Kidney epithelial cell (primary cell): ENCODE measurements around the gene SETD4. TPM values are rescaled to one million over a fixed set of nuclear protein-coding genes. Genes with fewer than 3 reads are reported as not detected.
"Not testable (repeated sequence)": the region's sequence is repeated elsewhere in the genome, so short reads cannot be mapped to it uniquely, and the experiment has no call there.

Source experiments
- DNase-seq: peaks from one replicate; pipeline ENCODE4 v3.0.0-alpha.2; 2010; ENCODE audit warnings: low read depth
- H3K27me3 ChIP-seq: 2 replicates; pipeline ENCODE4 v1.6.0; 2011; ENCODE audit warnings: low read length; ENCODE audit not compliant: control insufficient read depth, insufficient read depth
- H3K36me3 ChIP-seq: 2 replicates; pipeline ENCODE4 v1.5.1; 2011; ENCODE audit warnings: low read length; ENCODE audit not compliant: control insufficient read depth, insufficient read depth
- H3K4me3 ChIP-seq: 2 replicates; pipeline ENCODE4 v1.5.1; 2011; ENCODE audit warnings: low read depth, mild to moderate bottlenecking, control low read depth, low read length
- CTCF ChIP-seq: IDR thresholded peaks from 2 replicates; pipeline ENCODE4 v1.5.1; 2011; ENCODE audit warnings: mild to moderate bottlenecking, moderate library complexity, low read length, control low read depth, inconsistent platforms; ENCODE audit not compliant: insufficient read depth, poor library complexity, severe bottlenecking
- total RNA-seq: library from RNA; depleted of rRNA; stranded (reverse); fragments of >200 nt; gene quantifications from 2 replicates; pipeline ENCODE4 v1.2.3, GENCODE V29; 2015

The SETD4 gene
- total RNA-seq, 1 donor from 2014 or later, result 17.9 TPM

- Histone ChIP-seq H3K4me3 (no peak overlapping the region), H3K36me3 (no peaks in the 10 kb centered on the region), H3K27me3 (no peaks in the 10 kb centered on the region)
- DNase-seq, result no peak
- no peak for TF ChIP-seq CTCF
Observed at GRCh38 chr21:36079671-36080070, 19.3 kb upstream of the SETD4 start.

- TF ChIP-seq CTCF, result no peak
- H3K4me3 ChIP-seq, result no peak overlapping the region
- H3K36me3 ChIP-seq, result no peaks in the 10 kb centered on the region
- no peak for DNase-seq
- no peaks in the 10 kb centered on the region for H3K27me3 ChIP-seq
Observed at GRCh38 chr21:36079010-36079649, 18.8 kb upstream of the SETD4 start.

GRCh38 chr21:36077758-36078157 lies 17.4 kb upstream of the SETD4 start:
- H3K27me3 ChIP-seq, result no peaks in the 10 kb centered on the region
- H3K36me3 ChIP-seq, result peaks cover 1% of the 10 kb centered on the region
- no peak for DNase-seq
- H3K4me3 ChIP-seq, result no peak overlapping the region
- no peak for TF ChIP-seq CTCF

- no peak overlapping the region for H3K4me3 ChIP-seq
- TF ChIP-seq CTCF, result no peak
- H3K36me3 ChIP-seq, result peaks cover 1% of the 10 kb centered on the region
- H3K27me3 ChIP-seq, result no peaks in the 10 kb centered on the region
- no peak for DNase-seq
Observed at GRCh38 chr21:36076878-36077655, 16.7 kb upstream of the SETD4 start.

GRCh38 chr21:36075953-36076352 lies 15.6 kb upstream of the SETD4 start:
- Histone ChIP-seq H3K4me3 (no peak overlapping the region), H3K27me3 (no peaks in the 10 kb centered on the region), H3K36me3 (peaks cover 1% of the 10 kb centered on the region)
- DNase-seq, result no peak
- no peak for TF ChIP-seq CTCF

GRCh38 chr21:36075171-36075570 lies 14.8 kb upstream of the SETD4 start:
- Histone ChIP-seq H3K36me3 (peaks cover 1% of the 10 kb centered on the region), H3K27me3 (no peaks in the 10 kb centered on the region), H3K4me3 (no peak overlapping the region)
- DNase-seq, result no peak
- TF ChIP-seq CTCF, result no peak

GRCh38 chr21:36073911-36074310 lies 13.6 kb upstream of the SETD4 start:
- H3K36me3 ChIP-seq, H3K27me3 ChIP-seq, H3K4me3 ChIP-seq, DNase-seq: not testable (repeated sequence)
